Measurements from ENCODE around the gene ANAPC15. TPM values are rescaled to one million over a fixed set of nuclear protein-coding genes. Genes with fewer than 3 reads are reported as not detected.

Gene ANAPC15
- total and polyA plus RNA-seq, 2 donors (not counting 3 experiments of a cell fraction or from before 2014, with no cell fraction given), result 67.0 to 70.5 TPM

- intact Hi-C loops (cut with micrococcal nuclease) (no loop called here), dilution Hi-C loops (cut with MboI; ENCODE audit: extremely low pct_ligation_motif_present, low sequenced_read_pairs) (no loop called here)
- no peaks in the 10 kb centered on the region for H3K36me3 ChIP-seq (ENCODE audit: control insufficient read depth in 2 of 2, extremely low read depth in 1 of 2, insufficient read depth in 2 of 2, low read length in 2 of 2)
- no peaks in the 10 kb centered on the region for H3K79me2 ChIP-seq (ENCODE audit: control insufficient read depth, insufficient read depth, low read length)
- H3K4me1 ChIP-seq (ENCODE audit: control insufficient read depth, extremely low read depth, insufficient read depth, low read length), result no peaks in the 10 kb centered on the region
- BruUV-seq (replicated peaks), result no TSS peak
- DNase-seq (ENCODE audit: low read depth, low spot score), result no peak
- no peak for FAIRE-seq
- H3K4me2 ChIP-seq (ENCODE audit: insufficient read depth, low read length), result no peak overlapping the region
- H3K9me3 ChIP-seq (replicated peaks; ENCODE audit: control insufficient read depth, insufficient read depth, low read length), result no peaks in the 10 kb centered on the region
- no peak for TF ChIP-seq POLR2A (IDR thresholded peaks at IDR 0.05; ENCODE audit: low read depth, low read length)
- TF ChIP-seq FOS (IDR thresholded peaks at IDR 0.05; ENCODE audit: borderline replicate concordance, insufficient read depth, low read length), result no peak
- TF ChIP-seq POLR2AphosphoS5 (IDR thresholded peaks at IDR 0.05; ENCODE audit: insufficient read depth, low read depth, low read length), result no peak
- TF ChIP-seq GATA2 (IDR thresholded peaks at IDR 0.05; ENCODE audit: insufficient read depth, insufficient read length, low read depth, low read length), result no peak
- no peak for TF ChIP-seq EZH2 (IDR thresholded peaks at IDR 0.05; ENCODE audit: borderline replicate concordance, low read depth, low read length, severe bottlenecking)
- TF ChIP-seq MYC (IDR thresholded peaks at IDR 0.05; ENCODE audit: low read depth, low read length), result no peak
- no peak for TF ChIP-seq JUN (IDR thresholded peaks at IDR 0.05; ENCODE audit: borderline replicate concordance, insufficient read depth, insufficient read length, low read depth)
- no peak for TF ChIP-seq CTCF (IDR thresholded peaks at IDR 0.05; ENCODE audit: extremely low read depth in 1 of 2, insufficient read depth in 1 of 2, low read depth in 1 of 2, low read length in 2 of 2)
- TF ChIP-seq MAX (IDR thresholded peaks at IDR 0.05; ENCODE audit: insufficient read depth, insufficient read length), result no peak
- no peak overlapping the region for H2AFZ ChIP-seq (ENCODE audit: low read depth, low read length)
- no peak overlapping the region for H3K4me3 ChIP-seq (replicated peaks in 1 of 3; ENCODE audit: insufficient read depth in 1 of 3, low read depth in 1 of 3, low read length in 3 of 3)
- H3K9ac ChIP-seq (replicated peaks; ENCODE audit: extremely low read depth, insufficient read depth, low read length), result no peak overlapping the region
- ChIA-PET CTCF (interaction anchor here (0.6 to 1.2 kb wide), 2 partner anchors 125 to 276 kb away, joined by 3 to 4 read pairs; no protein-coding TSS in a partner anchor), POLR2A (no interaction called here)
- no peak overlapping the region for H3K27ac ChIP-seq (ENCODE audit: insufficient read depth, low read depth, low read length)
- H3K27me3 ChIP-seq (ENCODE audit: control insufficient read depth in 2 of 2, insufficient read depth in 2 of 2, low read length in 2 of 2), result peaks cover 3 to 7% of the 10 kb centered on the region in 2 experiments
- no peaks in the 10 kb centered on the region for H4K20me1 ChIP-seq (replicated peaks; ENCODE audit: control insufficient read depth, extremely low read depth, insufficient read depth, low read length)
- H3K9me1 ChIP-seq (replicated peaks; ENCODE audit: control insufficient read depth, extremely low read depth, insufficient read depth, low read length), result no peaks in the 10 kb centered on the region
Observed at GRCh38 chr11:72150882-72151281, 38.4 kb upstream of the ANAPC15 start.

Measured in endothelial cell of umbilical vein (primary cell).